WTC11 (cell line): ENCODE data around the gene VPS25. TPM values are rescaled to one million over a fixed set of nuclear protein-coding genes. Genes with fewer than 3 reads are reported as not detected.

ENCODE experiments used
- ATAC-seq: fragments of 200-7000 bp; cut with Tn5 transposase; 2 replicates; pipeline ENCODE4 v1.10.0; 2021; ENCODE audit warnings: mild to moderate bottlenecking, moderate library complexity
- CTCF ChIA-PET: fragments of 300-600 bp; sonication (Branson Sonifier 250); formaldehyde crosslinking; loops from one replicate; lab custom pipeline; 2021; ENCODE audit warnings: antibody characterized with exemption; lab: Charles Lee
- POLR2A ChIA-PET: fragments of 350-600 bp; sonication (Branson Sonifier 250); formaldehyde crosslinking; loops from one replicate; lab custom pipeline; 2021; ENCODE audit warnings: antibody characterized with exemption; lab: Charles Lee
- DNase-seq: peaks from one replicate; pipeline ENCODE4 v3.0.0; 2021; ENCODE audit warnings: low spot score
- H3K27ac Mint-ChIP-seq: 2 replicates; pipeline ENCODE4 v1.8.0; 2021; ENCODE audit warnings: mixed read lengths
- H3K27me3 Mint-ChIP-seq: 2 replicates; pipeline ENCODE4 v1.8.0; 2021; ENCODE audit warnings: low read depth, mild to moderate bottlenecking, moderate library complexity, mixed read lengths
- H3K36me3 Mint-ChIP-seq: 2 replicates; pipeline ENCODE4 v1.8.0; 2021; ENCODE audit warnings: mixed read lengths
- H3K4me1 Mint-ChIP-seq: 2 replicates; pipeline ENCODE4 v1.8.0; 2022; ENCODE audit warnings: mixed read lengths
- H3K4me3 Mint-ChIP-seq: 2 replicates; pipeline ENCODE4 v1.8.0; 2021; ENCODE audit warnings: mild to moderate bottlenecking, moderate library complexity, mixed read lengths
- H3K9me3 Mint-ChIP-seq: 2 replicates; pipeline ENCODE4 v1.8.0; 2021; ENCODE audit warnings: mixed read lengths
- ATF2 ChIP-seq: sonication (generic); formaldehyde crosslinking; IDR thresholded peaks from 2 replicates; pipeline ENCODE4 v1.8.1; 2022; ENCODE audit warnings: low read depth, missing genetic modification reagents, borderline replicate concordance
- EMX1 ChIP-seq: fragments of 250-450 bp; sonication (Bioruptor Pico); IDR thresholded peaks from 2 replicates; pipeline ENCODE4 v1.8.0; 2021; ENCODE audit warnings: mild to moderate bottlenecking
- ERG ChIP-seq: fragments of 250-450 bp; sonication (Bioruptor Pico); IDR thresholded peaks from 2 replicates; pipeline ENCODE4 v1.8.0; 2021; ENCODE audit warnings: mild to moderate bottlenecking
- FOXP4 ChIP-seq: sonication (generic); formaldehyde crosslinking; IDR thresholded peaks from 2 replicates; pipeline ENCODE4 v1.8.0; 2022; ENCODE audit warnings: mild to moderate bottlenecking, missing genetic modification reagents
- GABPB1 ChIP-seq: sonication (generic); formaldehyde crosslinking; IDR thresholded peaks from 2 replicates; pipeline ENCODE4 v1.8.1; 2023; ENCODE audit warnings: mild to moderate bottlenecking, missing genetic modification reagents
- HMGXB4 ChIP-seq: sonication (generic); formaldehyde crosslinking; IDR thresholded peaks from 2 replicates; pipeline ENCODE4 v1.8.1; 2023; ENCODE audit warnings: mild to moderate bottlenecking, moderate library complexity, missing genetic modification reagents
- IRF2 ChIP-seq: sonication (generic); formaldehyde crosslinking; IDR thresholded peaks from 2 replicates; pipeline ENCODE4 v1.8.0; 2022; ENCODE audit warnings: low read depth, missing genetic modification reagents, borderline replicate concordance
- MLX ChIP-seq: sonication (generic); formaldehyde crosslinking; IDR thresholded peaks from 2 replicates; pipeline ENCODE4 v1.8.1; 2023; ENCODE audit warnings: mild to moderate bottlenecking, missing genetic modification reagents, moderate library complexity
- MXD4 ChIP-seq: fragments of 250-450 bp; sonication (Bioruptor Pico); IDR thresholded peaks from 2 replicates; pipeline ENCODE4 v1.8.0; 2021; ENCODE audit warnings: mild to moderate bottlenecking, moderate library complexity, borderline replicate concordance
- RELA ChIP-seq: sonication (generic); formaldehyde crosslinking; IDR thresholded peaks from 2 replicates; pipeline ENCODE4 v1.8.1; 2022; ENCODE audit warnings: missing genetic modification reagents, mild to moderate bottlenecking, borderline replicate concordance
- RORB ChIP-seq: fragments of 250-450 bp; sonication (Bioruptor Pico); IDR thresholded peaks from 2 replicates; pipeline ENCODE4 v1.9.0; 2021; ENCODE audit warnings: mild to moderate bottlenecking
- TCF7 ChIP-seq: sonication (generic); formaldehyde crosslinking; IDR thresholded peaks from 2 replicates; pipeline ENCODE4 v1.8.0; 2022; ENCODE audit warnings: mild to moderate bottlenecking, low read depth, missing genetic modification reagents, moderate library complexity
- USF1 ChIP-seq: sonication (generic); formaldehyde crosslinking; IDR thresholded peaks from 2 replicates; pipeline ENCODE4 v1.8.0; 2022; ENCODE audit warnings: mild to moderate bottlenecking, missing genetic modification reagents
- ZNF219 ChIP-seq: sonication (generic); formaldehyde crosslinking; IDR thresholded peaks from 2 replicates; pipeline ENCODE4 v1.8.0; 2023; ENCODE audit warnings: missing genetic modification reagents, mild to moderate bottlenecking, borderline replicate concordance
- ZNF232 ChIP-seq: sonication (generic); formaldehyde crosslinking; IDR thresholded peaks from 2 replicates; pipeline ENCODE4 v1.8.0; 2022; ENCODE audit warnings: mild to moderate bottlenecking, missing genetic modification reagents
- ZNF317 ChIP-seq: sonication (generic); formaldehyde crosslinking; IDR thresholded peaks from 2 replicates; pipeline ENCODE4 v1.8.1; 2023; ENCODE audit warnings: low read depth, mild to moderate bottlenecking, moderate library complexity, missing genetic modification reagents, borderline replicate concordance
- ZNF425 ChIP-seq: fragments of 250-450 bp; sonication (Bioruptor Pico); conservative IDR thresholded peaks from 2 replicates; pipeline ENCODE4 v1.9.0; 2021; ENCODE audit warnings: mild to moderate bottlenecking
- ZSCAN18 ChIP-seq: fragments of 250-450 bp; sonication (Bioruptor Pico); IDR thresholded peaks from 2 replicates; pipeline ENCODE4 v2.1.2; 2022; ENCODE audit warnings: mild to moderate bottlenecking, moderate library complexity
- total RNA-seq: library from RNA; stranded (reverse); gene quantifications from 3 replicates; pipeline ENCODE4 v1.2.3, GENCODE V29; 2021

The VPS25 gene
- total RNA-seq, 1 experiment from 2014 or later = 98.6 TPM

GRCh38 chr17:42779936-42780850, 6.9 kb downstream of the VPS25 start, which contains the start of gene WNK4 (continued):
- TF ChIP-seq ZNF425 (CRISPR knock-in tag) (no peak), RORB (CRISPR knock-in tag) (no peak), EMX1 (CRISPR knock-in tag) (0 out of 2 replicates have a peak, but pooled peaks have one; percentile 67), IRF2 (CRISPR knock-in tag) (no peak)

- no peaks in the 10 kb centered on the region for H3K9me3 Mint-ChIP-seq
- ChIA-PET POLR2A (interaction anchor here (0.7 to 1.5 kb wide), 3 partner anchors 17 to 59 kb away, joined by 3 to 7 read pairs (median 3); partner anchors contain the start of genes BECN1 and COA3), CTCF (interaction anchor here (0.9 to 4.5 kb wide), 8 partner anchors 17 to 202 kb away, joined by 3 to 39 read pairs (median 7); partner anchors contain the start of genes BECN1, CCR10 and RAMP2)
- H3K4me1 Mint-ChIP-seq = peaks cover 20% of the 10 kb centered on the region
- H3K27ac Mint-ChIP-seq = no peak overlapping the region
- peaks cover 18% of the 10 kb centered on the region for H3K36me3 Mint-ChIP-seq
- H3K4me3 Mint-ChIP-seq = peak overlapping the region; percentile 70
- H3K27me3 Mint-ChIP-seq = peaks cover 47% of the 10 kb centered on the region
- ATAC-seq (peak; percentile 11), DNase-seq (no peak)
- TF ChIP-seq TCF7 (CRISPR knock-in tag) (no peak), ZSCAN18 (CRISPR knock-in tag) (no peak), ATF2 (no peak), ZNF219 (no peak), USF1 (no peak), ZNF317 (CRISPR knock-in tag) (no peak), FOXP4 (CRISPR knock-in tag) (0 out of 2 replicates have a peak, but pooled peaks have one; percentile 11), GABPB1 (no peak), HMGXB4 (CRISPR knock-in tag) (peak; percentile 21; the same call in 1 of the 2 replicates), ERG (CRISPR knock-in tag) (no peak), MXD4 (CRISPR knock-in tag) (no peak), MLX (CRISPR knock-in tag) (no peak), ZNF232 (CRISPR knock-in tag) (no peak), RELA (CRISPR knock-in tag) (peak; percentile 43; the same call in 1 of the 2 replicates)
Observed at GRCh38 chr17:42780851-42781638, 7.8 kb downstream of the VPS25 start.
